Measurements from ENCODE around the gene MAGIX. TPM values are rescaled to one million over a fixed set of nuclear protein-coding genes. Genes with fewer than 3 reads are reported as not detected.

The MAGIX gene
- polyA plus RNA-seq, 1 of the 3 experiments (the other 2 are of a cell fraction): 1.1 TPM

DNA sequence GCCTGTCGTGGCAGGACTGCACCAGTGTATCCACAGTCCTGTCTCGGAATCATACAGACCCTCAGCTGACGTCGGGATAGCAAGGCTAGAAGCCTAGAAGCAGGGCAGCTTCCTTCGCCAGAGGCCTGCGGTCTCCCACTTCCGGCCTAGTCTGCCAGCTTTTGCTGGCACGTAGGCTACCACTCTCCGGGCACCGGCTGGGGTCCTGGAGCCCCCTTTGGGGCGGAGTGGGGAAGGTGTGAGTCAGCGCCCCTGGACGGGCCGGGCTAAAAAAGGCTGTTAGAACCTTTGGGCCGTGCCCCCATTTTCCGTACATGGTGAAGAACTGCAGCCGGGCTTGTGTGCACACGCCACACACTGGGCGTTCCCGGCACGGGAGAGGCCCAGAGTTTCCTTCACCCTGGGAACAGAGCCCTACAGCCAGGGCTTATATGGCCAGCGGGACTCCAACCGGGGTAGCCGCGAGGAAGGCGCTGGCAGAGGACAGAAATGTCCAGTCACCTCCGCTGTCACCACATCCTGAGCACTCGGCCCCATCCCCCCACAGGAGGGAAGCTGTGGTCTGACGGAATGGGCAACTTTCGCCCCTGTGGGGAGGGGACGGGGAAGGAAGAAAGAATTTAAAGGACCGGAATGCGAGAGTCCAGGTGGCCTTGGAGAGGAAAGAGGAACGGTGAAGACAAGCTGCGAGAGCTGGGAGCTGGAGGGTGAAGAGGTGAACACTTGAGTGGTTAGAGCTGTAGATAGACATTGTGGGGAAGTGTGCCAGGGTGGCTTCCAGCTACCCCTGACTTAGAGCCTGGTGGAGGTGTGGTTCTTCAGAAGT lies 4.6 kb downstream of the MAGIX start (continued):
- TF ChIP-seq, protein P1, sequence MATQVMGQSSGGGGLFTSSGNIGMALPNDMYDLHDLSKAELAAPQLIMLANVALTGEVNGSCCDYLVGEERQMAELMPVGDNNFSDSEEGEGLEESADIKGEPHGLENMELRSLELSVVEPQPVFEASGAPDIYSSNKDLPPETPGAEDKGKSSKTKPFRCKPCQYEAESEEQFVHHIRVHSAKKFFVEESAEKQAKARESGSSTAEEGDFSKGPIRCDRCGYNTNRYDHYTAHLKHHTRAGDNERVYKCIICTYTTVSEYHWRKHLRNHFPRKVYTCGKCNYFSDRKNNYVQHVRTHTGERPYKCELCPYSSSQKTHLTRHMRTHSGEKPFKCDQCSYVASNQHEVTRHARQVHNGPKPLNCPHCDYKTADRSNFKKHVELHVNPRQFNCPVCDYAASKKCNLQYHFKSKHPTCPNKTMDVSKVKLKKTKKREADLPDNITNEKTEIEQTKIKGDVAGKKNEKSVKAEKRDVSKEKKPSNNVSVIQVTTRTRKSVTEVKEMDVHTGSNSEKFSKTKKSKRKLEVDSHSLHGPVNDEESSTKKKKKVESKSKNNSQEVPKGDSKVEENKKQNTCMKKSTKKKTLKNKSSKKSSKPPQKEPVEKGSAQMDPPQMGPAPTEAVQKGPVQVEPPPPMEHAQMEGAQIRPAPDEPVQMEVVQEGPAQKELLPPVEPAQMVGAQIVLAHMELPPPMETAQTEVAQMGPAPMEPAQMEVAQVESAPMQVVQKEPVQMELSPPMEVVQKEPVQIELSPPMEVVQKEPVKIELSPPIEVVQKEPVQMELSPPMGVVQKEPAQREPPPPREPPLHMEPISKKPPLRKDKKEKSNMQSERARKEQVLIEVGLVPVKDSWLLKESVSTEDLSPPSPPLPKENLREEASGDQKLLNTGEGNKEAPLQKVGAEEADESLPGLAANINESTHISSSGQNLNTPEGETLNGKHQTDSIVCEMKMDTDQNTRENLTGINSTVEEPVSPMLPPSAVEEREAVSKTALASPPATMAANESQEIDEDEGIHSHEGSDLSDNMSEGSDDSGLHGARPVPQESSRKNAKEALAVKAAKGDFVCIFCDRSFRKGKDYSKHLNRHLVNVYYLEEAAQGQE (IDR thresholded peaks at IDR 0.05; ENCODE audit: low read depth, low read length): no peak
- no peak for TF ChIP-seq GATA2 (CRISPR knock-in tag; IDR thresholded peaks at IDR 0.05)
- TF ChIP-seq CHD2 (IDR thresholded peaks at IDR 0.05; ENCODE audit: low read length, partially characterized antibody): no peak
- no peak for TF ChIP-seq TEAD4 (IDR thresholded peaks at IDR 0.05; ENCODE audit: borderline replicate concordance, insufficient read depth)
- peak; percentile 15; the same call in 1 of the 2 replicates for TF ChIP-seq TCF12 (IDR thresholded peaks at IDR 0.05)
- TF ChIP-seq ELF1 (IDR thresholded peaks at IDR 0.05): 0 out of 2 replicates have a peak, but pooled peaks have one; percentile 19
- TF ChIP-seq, protein P2, sequence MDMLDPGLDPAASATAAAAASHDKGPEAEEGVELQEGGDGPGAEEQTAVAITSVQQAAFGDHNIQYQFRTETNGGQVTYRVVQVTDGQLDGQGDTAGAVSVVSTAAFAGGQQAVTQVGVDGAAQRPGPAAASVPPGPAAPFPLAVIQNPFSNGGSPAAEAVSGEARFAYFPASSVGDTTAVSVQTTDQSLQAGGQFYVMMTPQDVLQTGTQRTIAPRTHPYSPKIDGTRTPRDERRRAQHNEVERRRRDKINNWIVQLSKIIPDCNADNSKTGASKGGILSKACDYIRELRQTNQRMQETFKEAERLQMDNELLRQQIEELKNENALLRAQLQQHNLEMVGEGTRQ (IDR thresholded peaks at IDR 0.05; ENCODE audit: borderline replicate concordance, low read depth, low read length): no peak
- TF ChIP-seq, protein P3, sequence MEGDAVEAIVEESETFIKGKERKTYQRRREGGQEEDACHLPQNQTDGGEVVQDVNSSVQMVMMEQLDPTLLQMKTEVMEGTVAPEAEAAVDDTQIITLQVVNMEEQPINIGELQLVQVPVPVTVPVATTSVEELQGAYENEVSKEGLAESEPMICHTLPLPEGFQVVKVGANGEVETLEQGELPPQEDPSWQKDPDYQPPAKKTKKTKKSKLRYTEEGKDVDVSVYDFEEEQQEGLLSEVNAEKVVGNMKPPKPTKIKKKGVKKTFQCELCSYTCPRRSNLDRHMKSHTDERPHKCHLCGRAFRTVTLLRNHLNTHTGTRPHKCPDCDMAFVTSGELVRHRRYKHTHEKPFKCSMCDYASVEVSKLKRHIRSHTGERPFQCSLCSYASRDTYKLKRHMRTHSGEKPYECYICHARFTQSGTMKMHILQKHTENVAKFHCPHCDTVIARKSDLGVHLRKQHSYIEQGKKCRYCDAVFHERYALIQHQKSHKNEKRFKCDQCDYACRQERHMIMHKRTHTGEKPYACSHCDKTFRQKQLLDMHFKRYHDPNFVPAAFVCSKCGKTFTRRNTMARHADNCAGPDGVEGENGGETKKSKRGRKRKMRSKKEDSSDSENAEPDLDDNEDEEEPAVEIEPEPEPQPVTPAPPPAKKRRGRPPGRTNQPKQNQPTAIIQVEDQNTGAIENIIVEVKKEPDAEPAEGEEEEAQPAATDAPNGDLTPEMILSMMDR (IDR thresholded peaks at IDR 0.05): no peak
- TF ChIP-seq RFX5 (IDR thresholded peaks at IDR 0.05; ENCODE audit: low read length): no peak
- TF ChIP-seq JUND (IDR thresholded peaks at IDR 0.05): no peak; the same call in 1 of the 2 replicates
- no peak for TF ChIP-seq YY1 (IDR thresholded peaks at IDR 0.05; ENCODE audit: low read depth)
- no peak for TF ChIP-seq NRF1 (IDR thresholded peaks at IDR 0.05; ENCODE audit: low read depth, low read length)
- peak; percentile 80; the same call in 1 of the 2 replicates for TF ChIP-seq NFIC (IDR thresholded peaks at IDR 0.05; ENCODE audit: borderline replicate concordance)
- TF ChIP-seq, protein P4, sequence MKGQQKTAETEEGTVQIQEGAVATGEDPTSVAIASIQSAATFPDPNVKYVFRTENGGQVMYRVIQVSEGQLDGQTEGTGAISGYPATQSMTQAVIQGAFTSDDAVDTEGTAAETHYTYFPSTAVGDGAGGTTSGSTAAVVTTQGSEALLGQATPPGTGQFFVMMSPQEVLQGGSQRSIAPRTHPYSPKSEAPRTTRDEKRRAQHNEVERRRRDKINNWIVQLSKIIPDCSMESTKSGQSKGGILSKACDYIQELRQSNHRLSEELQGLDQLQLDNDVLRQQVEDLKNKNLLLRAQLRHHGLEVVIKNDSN (IDR thresholded peaks at IDR 0.05; ENCODE audit: borderline replicate concordance, low read depth): no peak
- no peak for TF ChIP-seq GABPA (IDR thresholded peaks at IDR 0.05; ENCODE audit: low read depth)
- TF ChIP-seq RXRA (IDR thresholded peaks at IDR 0.05; ENCODE audit: borderline replicate concordance, low read depth): no peak
- TF ChIP-seq, protein P5, sequence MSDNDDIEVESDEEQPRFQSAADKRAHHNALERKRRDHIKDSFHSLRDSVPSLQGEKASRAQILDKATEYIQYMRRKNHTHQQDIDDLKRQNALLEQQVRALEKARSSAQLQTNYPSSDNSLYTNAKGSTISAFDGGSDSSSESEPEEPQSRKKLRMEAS (IDR thresholded peaks at IDR 0.05; ENCODE audit: low read depth): peak; percentile 49; the same call in 1 of the 2 replicates
- TF ChIP-seq, protein P6, sequence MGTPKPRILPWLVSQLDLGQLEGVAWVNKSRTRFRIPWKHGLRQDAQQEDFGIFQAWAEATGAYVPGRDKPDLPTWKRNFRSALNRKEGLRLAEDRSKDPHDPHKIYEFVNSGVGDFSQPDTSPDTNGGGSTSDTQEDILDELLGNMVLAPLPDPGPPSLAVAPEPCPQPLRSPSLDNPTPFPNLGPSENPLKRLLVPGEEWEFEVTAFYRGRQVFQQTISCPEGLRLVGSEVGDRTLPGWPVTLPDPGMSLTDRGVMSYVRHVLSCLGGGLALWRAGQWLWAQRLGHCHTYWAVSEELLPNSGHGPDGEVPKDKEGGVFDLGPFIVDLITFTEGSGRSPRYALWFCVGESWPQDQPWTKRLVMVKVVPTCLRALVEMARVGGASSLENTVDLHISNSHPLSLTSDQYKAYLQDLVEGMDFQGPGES (IDR thresholded peaks at IDR 0.05; ENCODE audit: low read depth, low read length): no peak

Measured in SK-N-SH (cell line).